ENCODE results near the gene GABRR1.
"Not testable (repeated sequence)": the region's sequence is repeated elsewhere in the genome, so short reads cannot be mapped to it uniquely, and the experiment has no call there.

GABRR1 gene

GRCh38 chr6:89138173-89138572, 79.0 kb downstream of the GABRR1 start:
- TF ChIP-seq FOXM1 (IDR thresholded peaks at IDR 0.05; ENCODE audit: borderline replicate concordance) (no peak), FOXK2 (IDR thresholded peaks at IDR 0.05) (no peak), TARDBP (IDR thresholded peaks at IDR 0.05) (no peak), FOXA1 (IDR thresholded peaks at IDR 0.05) (no peak), NFRKB (IDR thresholded peaks at IDR 0.05) (no peak), LEF1 (IDR thresholded peaks at IDR 0.05; ENCODE audit: borderline replicate concordance) (no peak), CTBP1 (IDR thresholded peaks at IDR 0.05; ENCODE audit: borderline replicate concordance) (no peak), HDGF (IDR thresholded peaks at IDR 0.05; ENCODE audit: borderline replicate concordance) (no peak), SUZ12 (IDR thresholded peaks at IDR 0.05) (no peak), ARNT (IDR thresholded peaks at IDR 0.05) (no peak), BHLHE40 (IDR thresholded peaks at IDR 0.05; ENCODE audit: borderline replicate concordance) (no peak), ZNF384 (IDR thresholded peaks at IDR 0.05) (no peak), L3MBTL2 (conservative IDR thresholded peaks at IDR 0.05) (no peak), SP1 (IDR thresholded peaks at IDR 0.05) (no peak)
- TF ChIP-seq, protein P1, sequence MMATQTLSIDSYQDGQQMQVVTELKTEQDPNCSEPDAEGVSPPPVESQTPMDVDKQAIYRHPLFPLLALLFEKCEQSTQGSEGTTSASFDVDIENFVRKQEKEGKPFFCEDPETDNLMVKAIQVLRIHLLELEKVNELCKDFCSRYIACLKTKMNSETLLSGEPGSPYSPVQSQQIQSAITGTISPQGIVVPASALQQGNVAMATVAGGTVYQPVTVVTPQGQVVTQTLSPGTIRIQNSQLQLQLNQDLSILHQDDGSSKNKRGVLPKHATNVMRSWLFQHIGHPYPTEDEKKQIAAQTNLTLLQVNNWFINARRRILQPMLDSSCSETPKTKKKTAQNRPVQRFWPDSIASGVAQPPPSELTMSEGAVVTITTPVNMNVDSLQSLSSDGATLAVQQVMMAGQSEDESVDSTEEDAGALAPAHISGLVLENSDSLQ (IDR thresholded peaks at IDR 0.05) = no peak
- ChIA-PET POLR2A (interaction anchor here (0.9 to 1.5 kb wide), 2 partner anchors 8 to 9 kb away, joined by 3 to 5 read pairs; partner anchors contain the start of gene PM20D2), CTCF (interaction anchor here (0.5 to 1.4 kb wide), 5 partner anchors 9 to 116 kb away, joined by 3 to 10 read pairs (median 4); no protein-coding TSS in a partner anchor)
- DNase-seq (ENCODE audit: extremely low spot score) = no peak

- TF ChIP-seq FOXM1 (IDR thresholded peaks at IDR 0.05; ENCODE audit: borderline replicate concordance) = no peak
- TF ChIP-seq, protein P1 (IDR thresholded peaks at IDR 0.05) = no peak
- no peak for TF ChIP-seq NFRKB (IDR thresholded peaks at IDR 0.05)
- no peak for TF ChIP-seq L3MBTL2 (conservative IDR thresholded peaks at IDR 0.05)
- TF ChIP-seq CTBP1 (IDR thresholded peaks at IDR 0.05; ENCODE audit: borderline replicate concordance) = no peak
- TF ChIP-seq BHLHE40 (IDR thresholded peaks at IDR 0.05; ENCODE audit: borderline replicate concordance) = no peak
- TF ChIP-seq ARNT (IDR thresholded peaks at IDR 0.05) = no peak
- no peak for TF ChIP-seq ZNF384 (IDR thresholded peaks at IDR 0.05)
- no peak for TF ChIP-seq LEF1 (IDR thresholded peaks at IDR 0.05; ENCODE audit: borderline replicate concordance)
- TF ChIP-seq SP1 (IDR thresholded peaks at IDR 0.05) = no peak
- TF ChIP-seq FOXK2 (IDR thresholded peaks at IDR 0.05) = no peak
- no peak for TF ChIP-seq SUZ12 (IDR thresholded peaks at IDR 0.05)
- no peak for TF ChIP-seq ELF4 (IDR thresholded peaks at IDR 0.05)
- no peak for TF ChIP-seq TARDBP (IDR thresholded peaks at IDR 0.05)
- no peak for TF ChIP-seq FOXA1 (IDR thresholded peaks at IDR 0.05)
- CTCF ChIA-PET = interaction anchor here (1.1 kb wide), 1 partner anchor 20 kb away, joined by 3 read pairs; no protein-coding TSS in a partner anchor
- POLR2A ChIA-PET = interaction anchor here (0.8 to 2.1 kb wide), 2 partner anchors 11 to 55 kb away, joined by 3 to 16 read pairs; partner anchors contain the start of gene PM20D2
- no peak for DNase-seq (ENCODE audit: extremely low spot score)
These were observed 82.4 kb downstream of the GABRR1 start for GRCh38 chr6:89134723-89135122.

DNA sequence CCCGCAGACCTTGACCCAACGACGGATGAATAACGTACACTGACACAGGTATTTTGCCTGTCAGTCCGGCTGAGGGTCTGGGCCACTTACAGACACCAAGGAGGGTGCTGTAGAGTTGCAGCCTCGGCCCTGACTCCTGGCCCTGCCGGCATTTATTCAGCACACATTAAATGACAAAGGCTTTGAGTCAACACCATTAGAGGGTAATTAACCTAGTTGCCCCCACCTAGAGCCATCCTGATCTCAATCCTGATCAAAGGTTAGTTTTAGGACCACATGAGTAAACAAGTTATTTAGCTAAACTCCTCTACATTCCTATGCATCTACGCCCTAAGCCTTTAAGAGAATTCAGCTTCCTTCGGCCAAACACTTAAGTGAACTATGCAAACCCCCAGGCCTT, 83.2 kb downstream of the GABRR1 start:
- TF ChIP-seq ELF4 (IDR thresholded peaks at IDR 0.05) (no peak), SP1 (IDR thresholded peaks at IDR 0.05) (no peak), NFRKB (IDR thresholded peaks at IDR 0.05) (no peak), L3MBTL2 (conservative IDR thresholded peaks at IDR 0.05) (no peak)
- DNase-seq (ENCODE audit: extremely low spot score) = no peak
- POLR2A ChIA-PET = interaction anchor here (2.1 kb wide), 1 partner anchor 12 kb away, joined by 16 read pairs; the partner anchor contains the start of gene PM20D2
- CTCF ChIA-PET = interaction anchor here (1.1 kb wide), 1 partner anchor 19 kb away, joined by 3 read pairs; no protein-coding TSS in a partner anchor

DNA sequence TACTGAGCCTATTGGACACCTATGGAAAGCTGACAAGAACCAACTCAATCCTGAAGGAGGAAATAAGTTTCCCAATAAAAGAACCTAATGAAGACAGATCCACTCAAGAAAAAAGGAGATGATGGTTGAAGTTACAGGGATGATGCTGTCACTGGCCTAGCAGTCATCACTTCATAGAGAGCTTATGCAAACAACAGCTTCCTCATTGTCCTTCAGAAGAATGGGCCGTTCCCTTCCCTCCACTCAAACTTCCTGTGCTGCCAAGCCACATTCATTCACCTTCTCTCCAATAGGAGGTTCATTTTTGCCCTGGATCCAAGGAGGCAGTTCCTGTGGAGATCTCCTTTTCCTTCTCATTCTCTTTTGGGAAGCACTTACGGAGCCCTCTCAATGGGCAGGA, 85.1 kb downstream of the GABRR1 start:
- ChIA-PET CTCF (interaction anchor here (0.6 kb wide), 1 partner anchor 153 kb away, joined by 4 read pairs; no protein-coding TSS in a partner anchor), POLR2A (interaction anchor here (3.4 kb wide), 1 partner anchor 14 kb away, joined by 19 read pairs; the partner anchor contains the start of gene PM20D2)
- TF ChIP-seq, protein P1 (IDR thresholded peaks at IDR 0.05) = no peak
- TF ChIP-seq ELF4 (IDR thresholded peaks at IDR 0.05) (no peak), ARNT (IDR thresholded peaks at IDR 0.05) (no peak), FOXK2 (IDR thresholded peaks at IDR 0.05) (no peak), HDGF (IDR thresholded peaks at IDR 0.05; ENCODE audit: borderline replicate concordance) (no peak), FOXM1 (IDR thresholded peaks at IDR 0.05; ENCODE audit: borderline replicate concordance) (no peak), L3MBTL2 (conservative IDR thresholded peaks at IDR 0.05) (no peak), BHLHE40 (IDR thresholded peaks at IDR 0.05; ENCODE audit: borderline replicate concordance) (no peak), CTBP1 (IDR thresholded peaks at IDR 0.05; ENCODE audit: borderline replicate concordance) (no peak), FOXA1 (IDR thresholded peaks at IDR 0.05) (no peak)
- DNase-seq (ENCODE audit: extremely low spot score) = no peak

- DNase-seq (ENCODE audit: extremely low spot score) = no peak
- CTCF ChIA-PET = interaction anchor here (0.6 kb wide), 1 partner anchor 154 kb away, joined by 4 read pairs; no protein-coding TSS in a partner anchor
These were observed 85.6 kb downstream of the GABRR1 start for GRCh38 chr6:89131599-89131998.

GRCh38 chr6:89128256-89128671, 88.9 kb downstream of the GABRR1 start:
- CTCF ChIA-PET; POLR2A ChIA-PET; DNase-seq (ENCODE audit: extremely low spot score): not testable (repeated sequence)

More at GRCh38 chr6:89131599-89131998, 85.6 kb downstream of the GABRR1 start:
- TF ChIP-seq FOXM1 (IDR thresholded peaks at IDR 0.05; ENCODE audit: borderline replicate concordance) (no peak), TARDBP (IDR thresholded peaks at IDR 0.05) (no peak), ZNF384 (IDR thresholded peaks at IDR 0.05) (no peak), ARNT (IDR thresholded peaks at IDR 0.05) (no peak), L3MBTL2 (conservative IDR thresholded peaks at IDR 0.05) (no peak), LEF1 (IDR thresholded peaks at IDR 0.05; ENCODE audit: borderline replicate concordance) (no peak), FOXA1 (IDR thresholded peaks at IDR 0.05) (no peak), BHLHE40 (IDR thresholded peaks at IDR 0.05; ENCODE audit: borderline replicate concordance) (no peak), CTBP1 (IDR thresholded peaks at IDR 0.05; ENCODE audit: borderline replicate concordance) (no peak), SUZ12 (IDR thresholded peaks at IDR 0.05) (no peak), HDGF (IDR thresholded peaks at IDR 0.05; ENCODE audit: borderline replicate concordance) (no peak), FOXK2 (IDR thresholded peaks at IDR 0.05) (no peak), ELF4 (IDR thresholded peaks at IDR 0.05) (no peak), NFRKB (IDR thresholded peaks at IDR 0.05) (no peak), SP1 (IDR thresholded peaks at IDR 0.05) (no peak)
- TF ChIP-seq, protein P1 (IDR thresholded peaks at IDR 0.05) = no peak
- POLR2A ChIA-PET = interaction anchor here (3.4 kb wide), 1 partner anchor 14 kb away, joined by 19 read pairs; the partner anchor contains the start of gene PM20D2
